GM19468 (cell line): ENCODE measurements around the gene MRPL37.
A peak's percentile ranks its signal among the peaks of the same experiment; 100 is the strongest.
"Not testable (repeated sequence)": the region's sequence is repeated elsewhere in the genome, so short reads cannot be mapped to it uniquely, and the experiment has no call there.

Source experiments
- ATAC-seq: cut with Tn5 transposase; IDR thresholded peaks from one replicate; pipeline ENCODE4 v1.9.1; 2021; ENCODE audit warnings: mild to moderate bottlenecking, moderate library complexity, moderate number of reproducible peaks; ENCODE audit not compliant: unreplicated experiment; ENCODE audit errors: extremely low read depth

The MRPL37 gene

DNA sequence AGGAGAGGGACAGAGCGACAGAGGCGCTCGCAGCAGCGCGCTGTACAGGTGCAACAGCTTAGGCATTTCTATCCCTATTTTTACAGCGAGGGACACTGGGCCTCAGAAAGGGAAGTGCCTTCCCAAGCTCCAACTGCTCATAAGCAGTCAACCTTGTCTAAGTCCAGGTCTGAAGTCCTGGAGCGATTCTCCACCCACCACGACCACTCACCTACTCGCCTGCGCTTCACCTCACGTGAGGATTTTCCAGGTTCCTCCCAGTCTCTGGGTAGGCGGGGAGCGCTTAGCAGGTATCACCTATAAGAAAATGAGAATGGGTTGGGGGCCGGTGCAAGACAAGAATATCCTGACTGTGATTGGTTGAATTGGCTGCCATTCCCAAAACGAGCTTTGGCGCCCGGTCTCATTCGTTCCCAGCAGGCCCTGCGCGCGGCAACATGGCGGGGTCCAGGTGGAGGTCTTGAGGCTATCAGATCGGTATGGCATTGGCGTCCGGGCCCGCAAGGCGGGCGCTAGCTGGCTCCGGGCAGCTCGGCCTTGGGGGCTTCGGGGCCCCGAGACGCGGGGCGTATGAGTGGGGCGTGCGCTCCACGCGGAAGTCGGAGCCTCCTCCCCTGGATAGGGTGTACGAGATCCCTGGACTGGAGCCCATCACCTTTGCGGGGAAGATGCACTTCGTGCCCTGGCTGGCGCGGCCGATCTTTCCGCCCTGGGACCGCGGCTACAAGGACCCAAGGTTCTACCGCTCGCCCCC is at the start of gene MRPL37, which contains the start of gene CYB5RL:
TSS of gene MRPL37 (plus strand) at position 403 of the 754 bp plus-strand sequence. CDS start at position 480, 77 bp downstream.
TSS of gene CYB5RL (minus strand) at position 266 of the 754 bp plus-strand sequence. CDS start 4,414 bp downstream, outside the sequence.
- ATAC-seq = peak; percentile 87

DNA sequence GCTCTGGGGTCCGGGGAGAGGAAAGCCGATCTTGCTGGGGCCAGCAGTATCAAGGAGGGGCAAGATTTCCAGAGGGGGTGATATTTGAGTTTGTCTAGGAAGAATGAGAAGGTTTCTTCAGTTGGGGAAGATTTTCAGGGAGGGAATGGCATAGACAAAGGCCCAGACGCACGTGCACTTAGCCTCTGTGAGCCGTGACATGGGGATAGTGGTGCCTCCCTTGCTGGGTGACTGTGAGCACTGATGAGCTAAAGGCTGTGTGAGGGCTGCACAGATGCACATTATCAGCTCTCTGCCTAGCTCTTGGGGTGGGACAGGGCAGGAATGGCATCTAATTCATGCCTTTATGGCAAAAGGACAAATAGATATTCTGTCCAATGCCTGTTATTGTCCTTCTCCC is 49.0 kb upstream of the MRPL37 start:
- no peak for ATAC-seq

DNA sequence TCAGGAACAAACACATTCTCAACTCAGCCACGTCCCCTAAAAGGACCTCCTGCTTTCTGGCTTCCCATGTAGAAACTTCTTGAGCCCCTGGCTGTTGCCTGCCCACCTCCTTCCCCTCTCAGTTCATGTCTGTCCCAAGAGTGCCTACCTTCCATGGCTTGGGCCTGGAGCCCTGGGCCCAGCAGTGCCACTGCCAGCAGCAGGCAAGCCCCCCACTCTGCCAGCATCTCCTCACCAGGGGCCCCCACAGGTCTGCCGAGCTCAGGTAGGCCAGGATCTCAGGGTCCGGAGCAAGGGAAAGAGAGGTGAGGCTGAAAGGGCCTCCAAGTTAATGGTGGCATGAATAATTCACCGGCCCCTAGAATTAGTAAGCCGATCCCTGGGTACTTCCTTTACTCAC is 47.3 kb upstream of the MRPL37 start, which contains the start of gene CDCP2:
TSS of gene CDCP2 (minus strand) at position 305 of the 400 bp plus-strand sequence. CDS start at position 227, 78 bp downstream.
- no peak for ATAC-seq

DNA sequence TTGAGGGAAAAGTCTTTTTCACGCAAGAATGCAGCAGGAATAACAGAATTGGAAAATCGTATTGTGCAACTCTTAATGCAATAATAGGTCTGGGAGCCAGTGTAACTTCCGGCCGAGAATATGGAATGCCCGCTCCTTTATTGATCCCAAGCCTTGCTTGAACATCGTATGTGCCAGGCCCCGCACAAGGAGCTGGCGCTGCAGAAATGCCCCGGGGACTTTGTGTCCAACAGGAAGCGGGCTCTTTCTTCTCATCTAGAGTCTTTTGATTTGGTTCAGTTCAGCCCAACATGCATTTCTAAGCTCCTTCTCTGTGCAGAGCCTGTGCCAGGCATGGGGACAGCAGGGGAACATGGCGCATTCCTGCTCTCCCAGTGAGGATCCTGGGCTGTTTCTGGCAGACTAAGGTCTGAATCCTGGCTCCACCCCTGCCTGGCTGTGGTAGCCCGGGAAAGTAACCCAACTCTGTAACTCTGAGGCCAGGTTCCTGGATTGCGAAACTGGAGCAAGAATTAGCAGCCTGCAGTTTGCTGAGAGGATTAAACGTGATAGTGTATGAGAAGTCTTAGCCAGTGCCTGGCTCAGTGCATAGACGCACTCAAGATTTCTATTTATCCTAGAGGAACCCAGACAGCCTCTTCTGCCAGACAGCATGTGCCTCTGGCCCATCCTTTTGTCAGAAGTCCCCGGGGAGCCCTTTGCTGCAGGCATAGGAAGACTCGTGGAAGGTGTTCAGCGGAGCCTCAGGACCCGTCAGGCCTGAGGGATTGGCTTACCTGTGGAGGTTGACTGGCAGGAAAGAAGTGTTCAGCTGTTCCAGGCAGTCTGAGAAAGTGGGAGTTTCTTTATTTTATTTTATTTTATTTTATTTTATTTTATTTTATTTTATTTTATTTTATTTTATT is 46.2 kb upstream of the MRPL37 start:
- no peak for ATAC-seq

DNA sequence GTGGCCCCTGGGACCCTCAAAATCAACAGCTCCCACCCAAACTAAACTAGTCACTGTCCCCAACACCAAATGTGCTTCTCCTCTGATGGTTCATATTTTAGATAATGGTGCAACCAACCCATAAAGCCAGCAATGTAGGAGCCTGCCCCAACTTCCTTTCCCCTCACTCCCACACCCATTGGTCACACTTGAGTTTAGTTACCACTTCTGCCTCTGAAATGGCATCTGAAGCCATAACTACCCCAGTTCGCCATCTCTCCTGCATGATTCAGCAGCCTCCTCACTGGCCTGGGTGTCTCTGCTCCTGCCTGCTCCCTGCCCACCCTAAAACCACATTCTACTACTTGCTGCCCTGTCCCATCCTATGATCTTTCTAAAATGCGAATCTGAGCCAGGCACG is 43.8 kb upstream of the MRPL37 start:
- no peak for ATAC-seq

DNA sequence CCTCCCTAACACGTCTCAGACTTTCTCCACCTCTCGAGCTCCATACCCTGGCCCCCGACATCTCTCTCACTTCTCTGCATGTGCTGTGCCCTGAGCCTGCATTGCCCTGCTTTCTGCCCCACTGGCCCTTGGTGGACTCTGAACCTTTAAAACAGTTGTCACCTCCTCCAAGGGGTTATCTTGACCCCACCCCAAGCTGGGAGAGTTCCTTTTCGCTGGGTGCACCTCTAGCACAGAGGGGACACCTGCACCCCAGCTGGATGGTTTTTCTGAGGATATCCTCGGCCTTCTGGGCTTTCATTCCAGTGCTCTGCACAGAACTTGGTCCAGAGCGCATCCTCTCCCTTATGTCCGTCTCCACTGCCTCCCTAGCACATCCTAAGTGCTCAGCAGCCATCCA is 43.0 kb upstream of the MRPL37 start:
- no peak for ATAC-seq

DNA sequence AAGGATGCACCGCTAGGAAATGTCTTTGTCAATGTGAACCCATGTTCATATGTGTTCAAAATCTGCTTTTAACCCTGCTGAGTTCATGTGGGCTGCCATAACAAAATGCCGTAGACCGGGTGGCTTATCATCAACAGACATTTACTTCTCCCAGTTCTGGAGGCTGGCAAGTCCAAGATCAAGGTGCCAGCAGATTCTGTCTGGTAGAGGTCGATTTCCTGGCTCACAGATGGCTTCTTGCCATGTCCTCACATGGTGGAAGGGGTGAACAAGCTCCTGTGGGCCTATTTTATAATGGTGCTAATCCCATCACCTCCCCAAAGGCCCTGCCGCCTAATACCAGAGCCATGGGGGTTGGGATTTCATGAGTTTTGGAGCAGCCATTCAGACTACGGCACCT is 42.6 kb upstream of the MRPL37 start:
- no peak for ATAC-seq

DNA sequence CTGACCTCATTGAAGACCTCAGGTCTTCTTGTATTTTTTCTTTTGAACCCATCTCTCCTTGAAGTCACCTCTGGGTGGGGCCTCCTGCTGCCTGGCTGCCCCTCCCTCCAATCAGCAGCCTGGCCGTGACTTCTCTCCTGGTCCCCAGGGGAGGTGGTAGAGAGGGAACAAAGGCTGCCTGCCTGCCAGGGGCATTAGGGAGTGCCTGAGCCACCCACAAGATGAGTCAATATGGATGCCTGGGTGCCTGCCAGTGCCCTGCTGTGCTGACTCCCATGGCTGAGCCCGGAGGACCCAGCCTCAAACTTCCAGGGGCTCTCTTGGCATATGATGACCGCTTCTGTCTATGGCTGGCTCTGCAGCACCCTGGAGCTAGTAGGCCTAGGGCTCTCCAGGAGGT is 41.9 kb upstream of the MRPL37 start:
- no peak for ATAC-seq

DNA sequence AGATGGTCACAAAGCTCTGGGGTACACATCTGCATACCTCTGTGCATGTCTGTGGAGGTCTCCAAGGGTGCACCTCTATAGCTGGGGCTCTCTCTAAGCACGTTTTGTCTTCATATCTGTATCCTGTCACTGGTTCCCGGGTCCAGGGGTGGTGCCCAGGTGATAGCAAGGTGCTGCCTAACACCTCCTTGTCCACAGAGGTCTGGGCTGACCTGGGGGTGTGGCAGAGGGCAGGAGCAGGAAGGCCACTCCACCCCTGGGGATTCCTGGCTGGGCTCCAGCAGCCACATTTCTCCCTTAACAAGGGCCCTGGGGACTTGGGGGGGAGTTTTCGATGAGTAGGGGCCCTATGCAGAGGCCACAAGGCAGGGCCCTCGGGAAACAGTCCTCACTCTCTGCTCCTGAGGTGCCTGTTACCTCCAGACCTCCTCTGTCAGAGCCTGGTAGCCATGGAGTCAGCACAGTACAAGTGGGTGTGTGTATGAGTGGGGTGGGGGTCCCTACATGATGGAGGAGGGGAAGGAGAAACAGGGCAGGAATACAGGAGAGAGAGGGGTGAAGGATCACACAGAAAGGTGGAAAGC is 40.1 kb upstream of the MRPL37 start:
- no peak for ATAC-seq

DNA sequence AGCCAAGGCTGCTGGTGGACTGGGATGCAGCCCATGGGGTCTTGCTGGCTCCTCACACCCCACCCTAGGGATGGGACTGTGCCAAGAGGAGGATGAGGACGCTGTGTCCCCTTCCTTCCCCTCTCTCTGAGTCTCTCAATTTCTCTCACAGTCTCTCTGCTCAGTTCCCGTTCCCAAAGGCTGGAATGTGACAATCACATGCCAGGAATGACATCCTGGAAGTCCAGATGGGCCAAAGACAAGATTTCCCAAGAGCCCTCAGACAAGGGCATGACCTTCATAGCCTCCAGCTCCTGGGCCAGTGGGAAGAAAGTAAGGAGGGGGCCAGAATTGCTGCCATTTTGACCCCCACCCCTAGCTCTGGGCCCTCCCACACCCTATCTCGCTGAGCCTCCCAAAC is 39.6 kb upstream of the MRPL37 start:
- no peak for ATAC-seq

DNA sequence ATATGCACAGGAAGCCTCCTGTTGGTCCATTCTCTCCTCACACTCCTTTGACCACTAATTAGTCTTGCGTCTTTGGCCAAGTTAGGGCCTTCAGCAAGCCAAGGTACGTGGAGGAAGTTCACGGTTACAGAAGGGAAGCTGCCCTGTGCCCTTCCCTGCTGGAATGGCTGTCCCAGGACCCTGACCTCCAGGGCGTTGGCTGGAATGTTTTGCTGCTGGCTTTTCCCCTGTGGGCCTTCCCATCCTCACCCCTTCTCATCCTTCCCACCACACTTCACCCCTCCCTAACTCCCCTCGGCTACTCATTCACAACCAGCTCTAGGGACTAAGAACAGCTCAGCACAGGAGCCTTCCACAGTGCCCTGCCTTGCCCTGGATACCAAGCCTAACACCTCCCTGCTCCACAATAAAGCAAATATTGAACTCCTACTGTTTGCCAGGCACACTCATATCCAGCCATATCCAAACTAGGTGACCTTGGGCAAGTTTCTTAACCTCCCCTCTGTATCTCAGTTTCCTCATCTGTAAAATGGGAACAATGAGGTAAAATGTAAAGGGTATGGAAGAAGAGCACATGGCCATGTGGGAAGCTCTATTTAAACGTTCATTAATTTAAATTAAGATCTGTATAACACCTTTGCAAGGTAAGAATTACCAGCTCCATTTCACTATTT is 38.3 kb upstream of the MRPL37 start:
- ATAC-seq = no peak

DNA sequence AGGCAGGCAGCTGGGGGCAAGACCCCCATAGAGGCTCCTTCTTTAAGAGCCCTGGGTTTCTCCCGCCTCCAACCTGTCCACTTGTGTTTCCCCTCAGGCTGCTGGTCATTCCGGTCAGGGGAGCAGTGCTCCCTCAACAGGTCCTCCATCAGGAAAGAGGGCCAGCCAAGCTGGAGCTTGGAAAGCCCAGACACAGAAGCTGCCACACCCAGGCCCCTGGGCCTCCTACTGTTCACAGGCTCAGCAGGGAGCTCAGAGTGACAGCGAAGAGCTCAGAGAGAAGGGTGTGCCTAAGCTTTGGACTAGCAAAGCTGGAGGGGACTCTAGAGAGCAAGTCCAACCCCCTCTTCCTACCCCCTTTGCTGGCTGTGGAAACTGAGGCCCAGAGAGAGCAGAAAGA is 36.9 kb upstream of the MRPL37 start:
- ATAC-seq = no peak

DNA sequence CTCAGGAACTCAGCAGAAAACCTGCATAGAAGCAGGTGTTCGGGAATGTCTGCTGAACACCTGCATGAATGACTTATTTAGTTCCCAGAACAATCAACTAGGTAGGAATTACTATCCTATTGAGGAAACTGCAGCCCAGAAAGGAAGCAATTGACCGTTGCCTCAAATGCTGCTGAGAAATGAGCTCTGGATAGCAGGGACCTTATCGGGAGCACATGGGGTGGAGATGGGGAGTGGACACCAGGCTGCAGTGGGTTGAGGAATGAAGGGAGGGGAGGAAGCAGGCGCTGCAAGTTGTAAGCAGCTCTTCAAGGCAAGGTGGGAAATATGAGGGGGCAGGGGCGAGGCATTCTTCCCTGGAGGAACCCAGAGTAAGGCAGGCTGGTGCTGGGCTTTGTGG is 36.4 kb upstream of the MRPL37 start:
- no peak for ATAC-seq

DNA sequence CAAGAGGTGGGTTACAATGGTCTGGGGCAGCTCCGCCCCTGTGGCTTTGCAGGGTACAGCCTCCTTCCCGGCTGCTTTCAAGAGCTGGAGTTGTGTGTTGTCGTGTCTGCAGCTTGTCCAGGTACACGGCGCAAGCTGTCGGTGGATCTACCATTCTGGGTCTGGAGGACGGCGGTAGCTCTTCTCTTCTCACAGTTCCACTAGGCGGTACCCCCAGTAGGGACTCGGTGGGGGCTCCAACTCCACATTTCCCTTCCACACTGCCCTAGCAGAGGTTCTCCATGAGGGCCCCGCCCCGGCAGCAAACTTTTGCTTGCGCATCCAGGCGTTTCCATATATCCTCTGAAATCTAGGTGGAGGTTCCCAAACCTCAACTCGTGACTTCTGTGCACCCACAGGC is 34.8 kb upstream of the MRPL37 start:
- no peak for ATAC-seq

DNA sequence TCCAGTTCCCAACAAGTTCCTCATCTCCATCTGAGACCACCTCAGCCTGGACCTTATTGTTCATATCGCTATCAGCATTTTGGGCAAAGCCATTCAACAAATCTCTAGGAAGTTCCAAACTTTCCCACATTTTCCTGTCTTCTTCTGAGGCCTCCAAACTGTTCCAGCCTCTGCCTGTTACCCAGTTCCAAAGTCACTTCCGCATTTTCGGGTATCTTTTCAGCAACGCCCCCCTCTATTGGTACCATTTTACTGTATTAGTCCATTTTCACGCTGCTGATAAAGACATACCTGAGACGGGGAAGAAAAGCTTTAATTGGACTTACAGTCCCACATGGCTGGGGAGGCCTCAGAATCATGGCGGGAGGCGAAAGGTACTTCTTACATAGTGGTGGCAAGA is 33.6 kb upstream of the MRPL37 start:
- not testable (repeated sequence) for ATAC-seq

DNA sequence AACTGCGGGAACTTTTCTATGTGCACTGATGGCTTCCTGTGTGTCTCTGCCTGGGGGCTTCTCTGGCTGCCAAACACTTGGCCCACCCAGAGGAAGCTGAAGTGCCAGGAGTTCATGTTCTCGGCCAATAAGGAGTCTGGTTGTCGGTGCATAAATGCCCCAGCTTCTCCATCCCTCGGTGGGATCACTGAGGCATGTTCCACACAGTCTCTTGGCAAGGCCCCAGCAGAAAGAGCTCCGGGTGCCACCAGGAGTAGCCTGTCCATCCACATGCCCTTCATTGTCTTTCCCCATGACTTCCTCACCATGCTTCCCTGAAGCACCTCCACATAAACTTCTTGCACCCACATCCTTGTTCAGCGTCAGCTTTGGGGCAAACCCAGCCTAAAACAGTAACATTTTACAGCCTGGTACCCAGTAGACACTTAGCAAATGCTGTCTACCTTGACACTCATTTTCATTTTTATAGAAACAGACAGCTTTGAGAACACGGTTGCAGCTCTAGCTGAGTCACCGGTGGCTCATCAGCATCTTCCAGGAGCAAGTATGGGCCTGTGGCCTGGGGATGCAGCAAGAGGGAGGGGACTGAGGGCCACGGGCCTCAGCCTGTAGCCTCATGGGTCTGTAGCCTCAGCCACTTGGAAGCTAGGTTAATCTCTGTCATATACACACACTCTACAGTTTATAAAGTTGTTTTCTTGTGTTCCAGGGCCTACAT is 32.4 kb upstream of the MRPL37 start:
- ATAC-seq = no peak

DNA sequence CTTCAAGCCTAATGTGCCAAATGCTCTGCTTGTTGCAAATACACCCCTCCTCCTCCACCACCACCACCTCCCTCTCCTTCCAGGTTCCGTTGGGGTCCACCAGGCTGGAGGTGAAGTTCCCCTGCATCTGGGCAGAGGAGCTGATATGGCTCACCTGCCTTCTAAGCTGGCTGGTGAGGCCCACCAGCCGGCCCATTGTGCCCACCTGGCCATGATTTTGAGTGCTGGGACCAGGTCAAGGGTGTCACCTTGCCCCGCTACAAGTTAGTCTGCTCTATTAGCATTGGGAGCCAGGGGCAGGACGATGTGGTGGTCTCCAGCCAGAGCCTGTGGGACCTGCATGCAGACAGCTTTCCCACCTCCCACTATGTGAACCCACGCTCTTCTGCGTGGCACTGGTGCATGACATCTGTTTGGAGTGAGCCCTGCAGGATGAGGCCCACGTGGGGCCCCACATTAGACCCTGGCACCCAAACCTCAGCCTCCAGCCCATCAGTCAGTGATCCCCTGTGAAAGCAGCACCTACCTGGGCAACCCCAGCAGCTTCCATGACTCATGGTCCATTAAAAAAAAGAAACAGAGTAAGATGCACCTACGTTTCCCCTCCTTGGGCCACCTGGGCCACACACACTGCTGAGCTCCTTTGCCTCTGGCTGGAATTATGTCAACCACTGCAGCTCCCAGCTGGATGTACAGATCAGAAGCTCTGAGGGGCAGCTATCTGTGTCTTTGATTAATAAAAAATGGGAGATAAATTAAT is 31.6 kb upstream of the MRPL37 start:
- ATAC-seq = no peak

DNA sequence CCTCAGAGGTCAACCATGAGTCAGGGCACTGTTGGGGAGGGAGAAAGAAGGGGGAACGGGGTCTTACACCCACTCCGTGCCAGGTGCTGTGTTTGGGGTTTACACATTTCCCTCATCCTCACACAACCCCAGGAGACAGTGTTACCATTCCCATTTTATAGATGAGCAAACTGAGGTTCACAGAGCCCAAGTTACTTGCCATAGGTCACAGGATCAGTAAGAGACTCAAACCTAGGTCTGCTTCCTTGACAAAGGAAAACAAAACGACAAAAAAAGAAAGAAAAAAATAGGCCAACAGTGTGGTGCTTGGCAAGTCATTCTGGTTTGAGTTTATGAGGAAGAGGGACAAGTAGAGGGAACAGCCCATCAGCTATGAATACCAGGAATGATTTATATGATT is 30.9 kb upstream of the MRPL37 start:
- no peak for ATAC-seq

DNA sequence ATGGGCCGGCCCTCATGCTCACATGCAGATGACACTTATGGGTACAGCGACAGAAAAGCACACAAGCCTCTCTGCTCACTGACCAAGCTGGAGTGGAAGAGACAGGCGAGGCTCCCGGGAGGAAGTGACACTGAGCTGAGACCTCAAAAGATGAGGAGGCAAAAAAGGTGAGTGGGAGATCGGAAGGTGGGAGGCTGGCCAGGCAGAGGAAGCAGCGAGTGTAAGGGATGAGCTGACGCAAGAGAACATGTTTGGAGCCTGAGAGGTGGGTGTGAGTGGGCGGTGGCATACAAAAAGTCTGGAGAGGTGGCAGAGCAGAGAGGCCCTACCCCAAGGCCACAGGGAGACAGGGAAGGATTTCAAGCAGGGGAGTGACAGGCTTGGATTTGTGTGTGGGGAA is 29.0 kb upstream of the MRPL37 start:
- ATAC-seq = no peak
